ENCODE results near the gene RPTOR. TPM values are rescaled to one million over a fixed set of nuclear protein-coding genes. Genes with fewer than 3 reads are reported as not detected.

Gene RPTOR
- total RNA-seq, 1 experiment from 2014 or later, result 46.2 TPM

DNA sequence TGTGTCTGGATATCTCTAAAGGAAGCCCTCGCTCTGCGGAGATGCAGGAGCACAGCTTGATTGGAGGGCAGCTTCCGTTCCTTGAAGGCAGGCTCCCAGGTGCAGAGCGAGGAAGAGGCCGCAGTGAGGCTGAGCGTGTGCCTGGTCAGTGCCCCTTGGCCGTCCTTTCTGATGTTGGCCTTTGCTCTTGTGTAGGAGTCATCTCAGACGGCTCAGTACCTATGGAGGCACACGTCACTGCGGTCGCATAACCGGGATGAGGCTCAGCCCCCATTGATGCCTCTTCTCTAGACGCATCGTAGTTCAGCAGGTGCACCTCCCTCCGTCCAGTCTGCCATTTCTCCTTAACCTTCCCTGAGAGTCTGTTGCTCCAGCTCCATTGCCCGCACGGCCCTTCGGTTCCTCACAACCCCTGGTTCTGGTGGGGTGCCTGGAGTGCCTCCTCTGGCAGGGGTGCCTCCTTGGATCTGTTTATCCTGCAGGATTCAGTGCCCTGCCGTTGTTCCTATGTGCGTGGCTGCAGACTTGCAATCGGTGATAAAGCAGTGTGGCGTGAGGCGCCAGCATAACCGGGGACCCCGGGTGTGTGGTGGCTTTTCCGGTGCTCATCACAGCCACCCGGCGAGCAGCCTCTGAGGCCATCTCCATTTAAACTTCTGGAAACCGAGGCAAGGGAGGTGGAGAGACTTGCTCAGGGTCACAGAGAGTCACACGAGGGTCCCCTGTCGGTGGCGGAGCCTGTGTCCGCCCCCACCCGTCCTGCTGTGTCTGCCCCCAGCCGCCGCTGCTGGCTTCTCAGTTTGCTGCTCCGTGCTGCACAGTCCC lies 258.2 kb downstream of the RPTOR start:
- Histone ChIP-seq H3K4me3 (ENCODE audit: low read length) (no peak overlapping the region), H3F3A (ENCODE audit: low read length, unreplicated experiment) (no peaks in the 10 kb centered on the region), H3K4me2 (ENCODE audit: low read length) (no peak overlapping the region), H4K20me1 (ENCODE audit: low read length) (no peaks in the 10 kb centered on the region), H3K27me3 (ENCODE audit: low read length) (no peaks in the 10 kb centered on the region), H3K9me2 (replicated peaks; ENCODE audit: low read length) (no peaks in the 10 kb centered on the region), H3K79me2 (ENCODE audit: low read length) (no peaks in the 10 kb centered on the region), H3K4me1 (ENCODE audit: insufficient read depth, low read length) (no peaks in the 10 kb centered on the region), H3K36me3 (ENCODE audit: low read depth, low read length) (peaks cover 4% of the 10 kb centered on the region; the same call in 1 of the 2 replicates), H3K9me3 (ENCODE audit: low read length) (no peaks in the 10 kb centered on the region), H3K27ac (ENCODE audit: low read length) (no peak overlapping the region), H2AFZ (ENCODE audit: low read length) (no peak overlapping the region), H3K9ac (ENCODE audit: low read length) (no peak overlapping the region)
- ChIA-PET CTCF (no interaction called here), POLR2A (ENCODE audit: unreplicated experiment) (no interaction called here)
- DNase-seq (no peak), ATAC-seq (no peak)
- intact Hi-C loops (cut with micrococcal nuclease), result no loop called here
- TF ChIP-seq EZH2phosphoT487 (IDR thresholded peaks at IDR 0.05; ENCODE audit: borderline replicate concordance, low read length) (no peak), EZH2 (IDR thresholded peaks at IDR 0.05; ENCODE audit: low read length, unreplicated experiment) (no peak)
- TF ChIP-seq, protein P1, sequence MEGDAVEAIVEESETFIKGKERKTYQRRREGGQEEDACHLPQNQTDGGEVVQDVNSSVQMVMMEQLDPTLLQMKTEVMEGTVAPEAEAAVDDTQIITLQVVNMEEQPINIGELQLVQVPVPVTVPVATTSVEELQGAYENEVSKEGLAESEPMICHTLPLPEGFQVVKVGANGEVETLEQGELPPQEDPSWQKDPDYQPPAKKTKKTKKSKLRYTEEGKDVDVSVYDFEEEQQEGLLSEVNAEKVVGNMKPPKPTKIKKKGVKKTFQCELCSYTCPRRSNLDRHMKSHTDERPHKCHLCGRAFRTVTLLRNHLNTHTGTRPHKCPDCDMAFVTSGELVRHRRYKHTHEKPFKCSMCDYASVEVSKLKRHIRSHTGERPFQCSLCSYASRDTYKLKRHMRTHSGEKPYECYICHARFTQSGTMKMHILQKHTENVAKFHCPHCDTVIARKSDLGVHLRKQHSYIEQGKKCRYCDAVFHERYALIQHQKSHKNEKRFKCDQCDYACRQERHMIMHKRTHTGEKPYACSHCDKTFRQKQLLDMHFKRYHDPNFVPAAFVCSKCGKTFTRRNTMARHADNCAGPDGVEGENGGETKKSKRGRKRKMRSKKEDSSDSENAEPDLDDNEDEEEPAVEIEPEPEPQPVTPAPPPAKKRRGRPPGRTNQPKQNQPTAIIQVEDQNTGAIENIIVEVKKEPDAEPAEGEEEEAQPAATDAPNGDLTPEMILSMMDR (conservative IDR thresholded peaks at IDR 0.05; ENCODE audit: low read depth, low read length), result no peak
- BruUV-seq (replicated peaks), result no TSS peak

DNA sequence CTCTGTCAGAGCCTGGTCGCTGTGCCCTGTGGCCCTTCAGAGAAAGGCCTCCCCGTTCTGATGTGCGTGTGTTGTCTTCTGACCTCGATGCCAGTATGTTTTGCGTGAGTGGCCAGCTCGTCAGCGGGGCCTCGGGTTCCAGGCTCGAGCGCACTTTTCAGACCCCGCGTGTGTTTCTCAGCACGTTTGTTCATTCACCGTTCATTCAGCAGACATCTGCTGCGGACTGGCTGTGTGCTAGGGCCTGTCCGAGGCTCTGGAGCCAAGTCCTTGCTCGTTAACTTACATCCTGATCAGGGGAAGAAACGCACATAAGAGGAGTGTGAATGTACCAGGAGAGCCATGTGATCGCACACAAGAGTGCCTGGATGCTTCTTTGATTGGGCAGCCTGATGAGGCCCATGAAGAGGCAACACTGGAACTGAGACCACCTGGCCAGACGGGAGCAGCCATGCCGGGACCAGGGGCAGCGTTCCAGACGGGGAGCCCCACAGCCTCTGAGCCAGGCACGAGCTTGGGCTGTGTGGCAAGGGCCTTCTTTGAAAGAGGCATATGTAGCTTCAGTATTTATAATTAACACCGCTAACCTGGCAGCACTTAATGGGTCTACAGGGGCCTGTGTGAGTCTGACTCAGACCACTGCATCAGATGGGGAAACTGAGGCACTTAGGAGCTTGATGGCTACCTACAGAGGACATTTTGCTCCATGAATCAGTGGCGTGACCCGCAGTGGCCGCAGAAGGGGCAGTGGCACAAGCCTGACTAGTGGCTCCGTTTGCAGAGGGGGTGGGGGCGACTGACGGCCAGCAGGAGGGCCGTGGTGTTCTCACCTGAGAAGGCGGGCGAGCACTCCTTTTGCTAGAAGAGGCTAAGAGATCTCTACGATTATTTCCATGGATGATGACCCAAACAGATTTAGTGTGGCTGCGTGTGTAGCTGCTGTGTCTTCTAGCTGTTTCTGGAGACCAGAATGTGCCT lies 259.1 kb downstream of the RPTOR start:
- DNase-seq, result no peak
- Histone ChIP-seq H3K27ac (ENCODE audit: low read length) (no peak overlapping the region), H3K36me3 (ENCODE audit: low read depth, low read length) (peaks cover 4% of the 10 kb centered on the region; the same call in 1 of the 2 replicates), H3K79me2 (ENCODE audit: low read length) (no peaks in the 10 kb centered on the region), H3K9me3 (ENCODE audit: low read length) (no peaks in the 10 kb centered on the region), H3K4me1 (ENCODE audit: insufficient read depth, low read length) (no peaks in the 10 kb centered on the region), H3K9ac (ENCODE audit: low read length) (no peak overlapping the region), H3K27me3 (ENCODE audit: low read length) (no peaks in the 10 kb centered on the region), H3F3A (ENCODE audit: low read length, unreplicated experiment) (no peaks in the 10 kb centered on the region), H3K4me3 (ENCODE audit: low read length) (no peak overlapping the region), H3K4me2 (ENCODE audit: low read length) (no peak overlapping the region), H2AFZ (ENCODE audit: low read length) (no peak overlapping the region), H4K20me1 (ENCODE audit: low read length) (no peaks in the 10 kb centered on the region), H3K9me2 (replicated peaks; ENCODE audit: low read length) (no peaks in the 10 kb centered on the region)
- ATAC-seq, result no peak
- TF ChIP-seq, protein P1 (conservative IDR thresholded peaks at IDR 0.05; ENCODE audit: low read depth, low read length), result no peak
- no peak for TF ChIP-seq EZH2phosphoT487 (IDR thresholded peaks at IDR 0.05; ENCODE audit: borderline replicate concordance, low read length)
- TF ChIP-seq EZH2 (IDR thresholded peaks at IDR 0.05; ENCODE audit: low read length, unreplicated experiment), result no peak
- POLR2A ChIA-PET (ENCODE audit: unreplicated experiment), result no interaction called here
- BruUV-seq (replicated peaks), result no TSS peak
- CTCF ChIA-PET, result no interaction called here
- intact Hi-C loops (cut with micrococcal nuclease), result no loop called here
